A549 (cell line): ENCODE data around the gene SNF8. TPM values are rescaled to one million over a fixed set of nuclear protein-coding genes. Genes with fewer than 3 reads are reported as not detected.

Experiments used
- ATAC-seq, 2 experiments: fragments of 200-7000 bp in 1 of 2; fragments of >200 bp in 1 of 2; cut with Nextera tagmentation in 1 of 2; cut with Tn5 transposase in 1 of 2; 3 replicates each; pipeline versions ENCODE4 v1.8.0 to v1.9.1; 2018 to 2020; ENCODE audit warnings: mild to moderate bottlenecking in 1 of 2, moderate library complexity in 1 of 2
- CTCF ChIA-PET: fragments of 300-600 bp; sonication (Branson Sonifier 250); formaldehyde crosslinking; extraction: SDS; loops from one replicate; lab custom pipeline; 2021; ENCODE audit warnings: antibody characterized with exemption, inconsistent platforms; lab: Yijun Ruan, JAX
- POLR2A ChIA-PET: fragments of 350-600 bp; formaldehyde crosslinking; extraction: SDS; loops from one replicate; lab custom pipeline; 2021; ENCODE audit warnings: antibody characterized with exemption, inconsistent platforms; lab: Yijun Ruan, JAX
- DNase-seq, 2 experiments: peaks; one replicate each; pipeline versions ENCODE4 v3.0.0 to v3.0.0-alpha.2; 2011 to 2016; ENCODE audit warnings: low read depth in 1 of 2, low spot score in 1 of 2
- FAIRE-seq: peaks from 2 replicates; lab custom pipeline; 2011; peaks lifted over from hg19 to GRCh38; lab: Jason Lieb, UNC
- H3K27ac ChIP-seq, 2 experiments: fragments of >200 bp; sonication (Bioruptor Twin); formaldehyde crosslinking; 3 replicates each; pipeline ENCODE4 v1.5.1; 2016 to 2017
- H3K4me1 ChIP-seq: fragments of >200 bp; sonication (Bioruptor Twin); formaldehyde crosslinking; 3 replicates; pipeline ENCODE4 v1.6.1; 2016
- H3K4me2 ChIP-seq: fragments of >200 bp; sonication (Bioruptor Twin); formaldehyde crosslinking; 3 replicates; pipeline ENCODE4 v1.6.1; 2016
- H3K4me3 ChIP-seq: fragments of >200 bp; sonication (Bioruptor Twin); formaldehyde crosslinking; 3 replicates; pipeline ENCODE4 v1.5.1; 2016
- H3K9me3 ChIP-seq: fragments of >200 bp; sonication (Bioruptor Twin); formaldehyde crosslinking; 3 replicates; pipeline ENCODE4 v1.6.1; 2016
- CEBPB ChIP-seq, 2 experiments: fragments of >200 bp in 1 of 2; sonication (Bioruptor Twin) in 1 of 2; formaldehyde crosslinking in 1 of 2; IDR thresholded peaks; 2 replicates each; pipeline ENCODE4 v1.6.1; 2012 to 2016
- CHD4 ChIP-seq: fragments of 200-600 bp; sonication (generic); IDR thresholded peaks from 2 replicates; pipeline ENCODE4 v1.6.1; 2016; ENCODE audit warnings: antibody characterized with exemption, mild to moderate bottlenecking, borderline replicate concordance
- EHMT2 ChIP-seq: fragments of 200-600 bp; sonication (generic); IDR thresholded peaks from 2 replicates; pipeline ENCODE4 v1.6.1; 2016; ENCODE audit warnings: antibody characterized with exemption, low read depth, mild to moderate bottlenecking, moderate library complexity
- GATA3 ChIP-seq: IDR thresholded peaks from 2 replicates; pipeline ENCODE4 v1.6.1; 2012; ENCODE audit warnings: borderline replicate concordance
- HDAC2 ChIP-seq: fragments of 200-600 bp; sonication (generic); IDR thresholded peaks from 2 replicates; pipeline ENCODE4 v1.6.1; 2016
- JUN ChIP-seq, 2 experiments: fragments of >200 bp; sonication (Bioruptor Twin); formaldehyde crosslinking; IDR thresholded peaks; 2 replicates in 1 of 2; 3 replicates in 1 of 2; pipeline ENCODE4 v1.6.1; 2016 to 2017
- KDM1A ChIP-seq: fragments of 200-600 bp; sonication (generic); IDR thresholded peaks from 2 replicates; pipeline ENCODE4 v1.6.1; 2016; ENCODE audit warnings: low read depth, mild to moderate bottlenecking
- KDM5A ChIP-seq: fragments of 200-600 bp; sonication (generic); IDR thresholded peaks from 2 replicates; pipeline ENCODE4 v1.6.1; 2016; ENCODE audit warnings: antibody characterized with exemption, mild to moderate bottlenecking
- MAFK ChIP-seq: fragments of 450-650 bp; IDR thresholded peaks from 2 replicates; pipeline ENCODE4 v1.6.1; 2014; ENCODE audit not compliant: partially characterized antibody
- MYC ChIP-seq: IDR thresholded peaks from 2 replicates; pipeline ENCODE4 v1.6.1; 2012; ENCODE audit warnings: mild to moderate bottlenecking, inconsistent platforms, low read length, improper control_type of control experiment, borderline replicate concordance
- NFE2L2 ChIP-seq: fragments of 150-350 bp; conservative IDR thresholded peaks from 2 replicates; pipeline ENCODE4 v1.6.1; 2014; ENCODE audit warnings: low read length
- NR3C1 ChIP-seq: fragments of >200 bp; sonication (Bioruptor Twin); formaldehyde crosslinking; IDR thresholded peaks from 3 replicates; pipeline ENCODE4 v1.6.1; 2017
- RARB ChIP-seq: fragments of 250-450 bp; sonication (Bioruptor Pico); IDR thresholded peaks from 2 replicates; pipeline ENCODE4 v1.8.0; 2021; ENCODE audit warnings: mild to moderate bottlenecking, moderate library complexity
- RFX5 ChIP-seq: fragments of 450-650 bp; IDR thresholded peaks from 2 replicates; pipeline ENCODE4 v1.7.1; 2014; ENCODE audit warnings: antibody characterized with exemption, mild to moderate bottlenecking, moderate library complexity
- TFCP2L1 ChIP-seq: fragments of 250-450 bp; sonication (Bioruptor Pico); IDR thresholded peaks from 2 replicates; pipeline ENCODE4 v1.5.0; 2021; ENCODE audit warnings: mild to moderate bottlenecking
- ZC3H11A ChIP-seq: fragments of 450-650 bp; IDR thresholded peaks from 2 replicates; pipeline ENCODE4 v1.6.1; 2014; ENCODE audit warnings: antibody characterized with exemption, mild to moderate bottlenecking
- ZFP36 ChIP-seq: fragments of 450-650 bp; IDR thresholded peaks from 2 replicates; pipeline ENCODE4 v1.6.1; 2014; ENCODE audit warnings: borderline replicate concordance; ENCODE audit not compliant: partially characterized antibody
- ZNF302 ChIP-seq: fragments of 250-450 bp; sonication (Bioruptor Pico); IDR thresholded peaks from 2 replicates; pipeline ENCODE4 v1.9.0; 2021; ENCODE audit warnings: inconsistent platforms, mild to moderate bottlenecking, moderate library complexity
- WGBS: methylation state at CpG from one replicate; pipeline ENCODE4 v1.1.6; 2017; ENCODE audit errors: missing lambda C conversion rate; 5-methylcytosine and 5-hydroxymethylcytosine counted together
- polyA plus RNA-seq, 4 experiments: library from polyadenylated mRNA; depleted of rRNA in 3 of 4; stranded (reverse); fragments of >200 nt; fragmentation: RNase III in 1 of 4; extraction: RNeasy Plus Mini Kit Qiagen cat#74134 plus additional on column Dnase treatment in 1 of 4; gene quantifications; 2 replicates in 3 of 4; 3 replicates in 1 of 4; pipeline ENCODE4 v1.2.3, GENCODE V29; 2011 to 2017
- TF ChIP-seq, protein P1 (sequence below): fragments of 200-600 bp; sonication (generic); IDR thresholded peaks from 2 replicates; pipeline ENCODE4 v1.6.1; 2016; ENCODE audit warnings: antibody characterized with exemption, mild to moderate bottlenecking, moderate library complexity
- TF ChIP-seq, protein P2 (sequence below): IDR thresholded peaks from 2 replicates; pipeline ENCODE4 v1.6.1; 2012
- TF ChIP-seq, protein P3 (sequence below): IDR thresholded peaks from 2 replicates; pipeline ENCODE4 v1.6.1; 2012
- TF ChIP-seq, protein P4 (sequence below): fragments of >200 bp; sonication (Bioruptor Twin); formaldehyde crosslinking; IDR thresholded peaks from 3 replicates; pipeline ENCODE4 v1.6.1; 2016

Gene SNF8
- polyA plus RNA-seq, 2 of the 4 experiments (the other 2 are of a cell fraction) = 209 to 320 TPM

DNA sequence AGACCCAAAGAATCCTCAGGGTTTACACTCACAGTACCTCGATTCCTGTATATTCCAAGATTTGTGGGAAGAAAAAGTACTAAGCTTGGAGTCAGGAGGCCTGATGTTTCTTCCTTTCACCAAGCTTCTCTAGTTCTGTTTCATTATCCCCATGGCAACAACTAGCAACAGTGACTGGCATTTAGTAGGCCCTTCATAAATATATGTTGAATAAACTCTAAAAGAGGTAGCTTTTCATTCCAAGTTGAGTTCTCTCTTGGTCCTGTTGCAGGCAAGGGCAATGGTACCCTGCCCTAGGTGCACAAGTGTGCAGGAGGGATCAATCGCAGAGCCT lies 37.0 kb downstream of the SNF8 start:
- Histone ChIP-seq H3K4me2 (peak overlapping the region; percentile 99), H3K27ac (peak overlapping the region; percentile 94 to 98), H3K4me1 (peaks cover 47% of the 10 kb centered on the region), H3K9me3 (no peaks in the 10 kb centered on the region), H3K4me3 (peak overlapping the region; percentile 89)
- POLR2A ChIA-PET = interaction anchor here (0.6 to 2.5 kb wide), 12 partner anchors 10 to 332 kb away, joined by 3 to 42 read pairs (median 5); partner anchors contain the start of genes ATP5MC1, IGF2BP1 and SNF8
- ATAC-seq (peak; percentile 21 to 39; a peak in 4 of 6 replicates), DNase-seq (peak in 1 of 2 experiments; percentile 80), FAIRE-seq (no peak)
- WGBS = 21% methylated on average over 2 of the region's 2 CpGs
- CTCF ChIA-PET = interaction anchor here (0.7 to 2.9 kb wide), 14 partner anchors 11 to 138 kb away, joined by 3 to 21 read pairs (median 4); partner anchors contain the start of gene ATP5MC1
- no peak for TF ChIP-seq ZC3H11A
- TF ChIP-seq, protein P1, sequence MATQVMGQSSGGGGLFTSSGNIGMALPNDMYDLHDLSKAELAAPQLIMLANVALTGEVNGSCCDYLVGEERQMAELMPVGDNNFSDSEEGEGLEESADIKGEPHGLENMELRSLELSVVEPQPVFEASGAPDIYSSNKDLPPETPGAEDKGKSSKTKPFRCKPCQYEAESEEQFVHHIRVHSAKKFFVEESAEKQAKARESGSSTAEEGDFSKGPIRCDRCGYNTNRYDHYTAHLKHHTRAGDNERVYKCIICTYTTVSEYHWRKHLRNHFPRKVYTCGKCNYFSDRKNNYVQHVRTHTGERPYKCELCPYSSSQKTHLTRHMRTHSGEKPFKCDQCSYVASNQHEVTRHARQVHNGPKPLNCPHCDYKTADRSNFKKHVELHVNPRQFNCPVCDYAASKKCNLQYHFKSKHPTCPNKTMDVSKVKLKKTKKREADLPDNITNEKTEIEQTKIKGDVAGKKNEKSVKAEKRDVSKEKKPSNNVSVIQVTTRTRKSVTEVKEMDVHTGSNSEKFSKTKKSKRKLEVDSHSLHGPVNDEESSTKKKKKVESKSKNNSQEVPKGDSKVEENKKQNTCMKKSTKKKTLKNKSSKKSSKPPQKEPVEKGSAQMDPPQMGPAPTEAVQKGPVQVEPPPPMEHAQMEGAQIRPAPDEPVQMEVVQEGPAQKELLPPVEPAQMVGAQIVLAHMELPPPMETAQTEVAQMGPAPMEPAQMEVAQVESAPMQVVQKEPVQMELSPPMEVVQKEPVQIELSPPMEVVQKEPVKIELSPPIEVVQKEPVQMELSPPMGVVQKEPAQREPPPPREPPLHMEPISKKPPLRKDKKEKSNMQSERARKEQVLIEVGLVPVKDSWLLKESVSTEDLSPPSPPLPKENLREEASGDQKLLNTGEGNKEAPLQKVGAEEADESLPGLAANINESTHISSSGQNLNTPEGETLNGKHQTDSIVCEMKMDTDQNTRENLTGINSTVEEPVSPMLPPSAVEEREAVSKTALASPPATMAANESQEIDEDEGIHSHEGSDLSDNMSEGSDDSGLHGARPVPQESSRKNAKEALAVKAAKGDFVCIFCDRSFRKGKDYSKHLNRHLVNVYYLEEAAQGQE = no peak
- no peak for TF ChIP-seq NR3C1
- TF ChIP-seq MAFK = peak; percentile 68
- no peak for TF ChIP-seq KDM5A
- TF ChIP-seq TFCP2L1 (CRISPR knock-in tag) = no peak
- no peak for TF ChIP-seq GATA3
- TF ChIP-seq EHMT2 = no peak
- TF ChIP-seq, protein P2, sequence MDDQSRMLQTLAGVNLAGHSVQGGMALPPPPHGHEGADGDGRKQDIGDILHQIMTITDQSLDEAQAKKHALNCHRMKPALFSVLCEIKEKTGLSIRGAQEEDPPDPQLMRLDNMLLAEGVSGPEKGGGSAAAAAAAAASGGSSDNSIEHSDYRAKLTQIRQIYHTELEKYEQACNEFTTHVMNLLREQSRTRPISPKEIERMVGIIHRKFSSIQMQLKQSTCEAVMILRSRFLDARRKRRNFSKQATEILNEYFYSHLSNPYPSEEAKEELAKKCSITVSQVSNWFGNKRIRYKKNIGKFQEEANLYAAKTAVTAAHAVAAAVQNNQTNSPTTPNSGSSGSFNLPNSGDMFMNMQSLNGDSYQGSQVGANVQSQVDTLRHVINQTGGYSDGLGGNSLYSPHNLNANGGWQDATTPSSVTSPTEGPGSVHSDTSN = no peak
- no peak for TF ChIP-seq CHD4
- TF ChIP-seq ZNF302 (CRISPR knock-in tag) = no peak
- TF ChIP-seq, protein P3, sequence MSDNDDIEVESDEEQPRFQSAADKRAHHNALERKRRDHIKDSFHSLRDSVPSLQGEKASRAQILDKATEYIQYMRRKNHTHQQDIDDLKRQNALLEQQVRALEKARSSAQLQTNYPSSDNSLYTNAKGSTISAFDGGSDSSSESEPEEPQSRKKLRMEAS = no peak
- TF ChIP-seq RFX5 = peak; percentile 95
- TF ChIP-seq ZFP36 = no peak
- peak; percentile 75 for TF ChIP-seq NFE2L2
- no peak; the same call in 1 of the 2 replicates for TF ChIP-seq MYC
- TF ChIP-seq HDAC2 = no peak
- TF ChIP-seq JUN (IDR thresholded peaks at IDR 0.05) = no peak
- TF ChIP-seq KDM1A = no peak
- TF ChIP-seq, protein P4, sequence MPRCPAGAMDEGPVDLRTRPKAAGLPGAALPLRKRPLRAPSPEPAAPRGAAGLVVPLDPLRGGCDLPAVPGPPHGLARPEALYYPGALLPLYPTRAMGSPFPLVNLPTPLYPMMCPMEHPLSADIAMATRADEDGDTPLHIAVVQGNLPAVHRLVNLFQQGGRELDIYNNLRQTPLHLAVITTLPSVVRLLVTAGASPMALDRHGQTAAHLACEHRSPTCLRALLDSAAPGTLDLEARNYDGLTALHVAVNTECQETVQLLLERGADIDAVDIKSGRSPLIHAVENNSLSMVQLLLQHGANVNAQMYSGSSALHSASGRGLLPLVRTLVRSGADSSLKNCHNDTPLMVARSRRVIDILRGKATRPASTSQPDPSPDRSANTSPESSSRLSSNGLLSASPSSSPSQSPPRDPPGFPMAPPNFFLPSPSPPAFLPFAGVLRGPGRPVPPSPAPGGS = no peak
- peak; percentile 30; the same call in 1 of the 2 replicates for TF ChIP-seq RARB (CRISPR knock-in tag)

DNA sequence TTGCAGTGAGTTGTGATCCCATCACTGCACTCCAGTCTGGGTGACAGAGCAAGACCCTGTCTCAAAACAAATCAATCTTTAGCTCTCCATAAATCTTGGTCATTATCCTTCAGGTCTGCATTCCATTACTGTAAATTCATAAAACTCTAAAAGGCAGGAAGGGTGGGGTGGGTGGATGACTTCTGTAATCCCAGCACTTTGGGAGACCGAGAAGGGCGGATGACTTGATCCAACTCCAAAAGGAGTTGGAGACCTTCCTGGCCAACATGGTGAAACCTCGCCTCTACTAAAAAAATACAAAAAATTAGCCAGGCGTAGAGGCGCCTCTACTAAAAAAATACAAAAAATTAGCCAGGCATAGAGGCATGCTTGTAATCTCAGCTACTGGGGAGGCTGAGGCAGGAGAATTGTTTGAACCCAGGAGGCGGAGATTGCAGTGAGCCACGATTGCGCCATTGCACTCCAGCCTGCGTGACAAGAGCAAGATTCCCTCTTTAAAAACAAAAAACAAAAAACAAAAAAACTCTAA lies 38.6 kb downstream of the SNF8 start:
- Histone ChIP-seq H3K4me2 (no peak overlapping the region), H3K4me3 (no peak overlapping the region), H3K4me1 (peaks cover 35% of the 10 kb centered on the region), H3K27ac (no peak overlapping the region), H3K9me3 (no peaks in the 10 kb centered on the region)
- no peak for DNase-seq
- ATAC-seq = no peak
- no peak for TF ChIP-seq NR3C1
- 0 out of 4 replicates have a peak, but pooled peaks of 1 of the 2 experiments have one; percentile 38 for TF ChIP-seq CEBPB (IDR thresholded peaks at IDR 0.05)
- POLR2A ChIA-PET = no interaction called here
- CTCF ChIA-PET = interaction anchor here (0.5 to 1.4 kb wide), 5 partner anchors 28 to 834 kb away, joined by 3 to 4 read pairs (median 3); no protein-coding TSS in a partner anchor
- 92% methylated on average over 9 of the region's 9 CpGs for WGBS
- no peak for FAIRE-seq
